Activated T-helper 1 cell treated with anti-CD3 and anti-CD28 coated beads, Interleukin-2, amount 50 U/mL, for 16 hours (primary cell): ENCODE data around the gene ZNF212.

Experiments used
- DNase-seq, 2 donors: peaks; one replicate each; pipeline ENCODE4 v3.0.0-alpha.2; 2020; ENCODE audit warnings: low read depth in 1 of 2, low spot score in 1 of 2

Gene ZNF212

GRCh38 chr7:149284850-149285585 is 45.6 kb downstream of the ZNF212 start:
- peak; percentile 96 to 98 for DNase-seq

DNA sequence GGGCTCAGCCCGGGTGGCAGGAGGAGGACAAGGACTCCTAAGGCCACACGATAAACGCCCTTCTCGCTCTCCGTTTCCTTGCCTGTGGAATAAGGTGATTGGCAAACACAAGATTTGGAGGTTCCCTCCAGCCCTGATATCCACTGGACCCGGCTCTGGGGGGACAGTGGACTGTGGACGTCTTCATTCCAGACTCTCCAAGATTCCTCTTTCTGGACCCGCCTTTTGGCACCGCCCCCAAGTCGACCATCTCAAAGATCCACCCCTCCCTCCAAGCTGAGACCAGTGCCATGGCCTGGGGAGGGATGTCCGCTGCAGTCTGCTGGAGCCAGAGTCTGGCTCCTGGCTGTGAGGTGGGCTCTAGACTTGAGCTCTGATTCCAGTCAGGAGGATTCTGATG is 46.2 kb downstream of the ZNF212 start:
- no peak for DNase-seq

DNA sequence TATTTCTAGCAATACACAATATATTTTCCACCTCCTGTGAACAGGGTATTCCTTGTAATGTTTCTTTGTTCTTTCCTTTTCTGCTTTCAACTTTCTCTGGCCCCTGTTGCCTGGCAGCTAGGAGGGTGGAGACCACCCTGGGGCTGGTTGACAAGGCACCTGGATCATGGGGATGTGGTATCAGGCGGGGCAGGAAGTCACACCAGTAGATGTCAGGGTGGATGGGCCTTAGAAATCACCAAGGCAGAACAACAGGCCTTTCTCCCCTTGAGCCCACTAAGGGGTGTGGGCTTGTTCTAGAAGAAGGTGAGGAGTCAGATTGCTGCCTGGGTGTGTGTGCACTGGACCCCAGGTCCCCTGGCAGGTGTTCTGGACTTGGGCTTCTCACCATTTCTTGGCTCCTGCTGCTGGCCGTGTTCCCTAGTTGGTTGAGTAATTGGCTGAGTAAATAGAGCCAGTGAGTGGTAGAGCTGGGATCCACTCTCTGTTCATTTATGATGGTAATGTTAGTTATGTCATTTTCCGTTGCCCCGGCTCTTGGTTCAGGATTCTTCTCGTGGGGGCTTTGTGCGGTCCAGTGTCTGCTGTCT is 47.5 kb downstream of the ZNF212 start:
- no peak for DNase-seq

DNA sequence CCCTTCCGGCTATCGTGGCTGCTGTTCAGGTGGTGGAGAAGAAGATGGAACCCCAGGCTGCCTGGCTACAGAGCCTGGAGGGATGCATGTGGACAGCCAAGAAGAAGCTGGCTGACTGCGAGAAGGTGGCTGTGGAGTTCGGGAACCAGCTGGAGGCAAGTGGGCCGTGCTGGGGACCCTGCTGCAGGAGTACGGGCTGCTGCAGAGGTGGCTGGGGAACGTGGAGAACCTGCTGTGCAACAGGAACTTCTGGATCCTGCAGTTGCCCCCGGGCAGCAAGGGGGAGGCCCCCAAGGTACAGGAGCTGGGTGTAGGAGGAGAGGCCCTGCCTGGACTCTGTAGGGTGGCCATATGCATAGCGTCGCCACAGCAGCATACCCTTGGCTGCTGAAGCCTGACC is 48.2 kb downstream of the ZNF212 start:
- no peak for DNase-seq

DNA sequence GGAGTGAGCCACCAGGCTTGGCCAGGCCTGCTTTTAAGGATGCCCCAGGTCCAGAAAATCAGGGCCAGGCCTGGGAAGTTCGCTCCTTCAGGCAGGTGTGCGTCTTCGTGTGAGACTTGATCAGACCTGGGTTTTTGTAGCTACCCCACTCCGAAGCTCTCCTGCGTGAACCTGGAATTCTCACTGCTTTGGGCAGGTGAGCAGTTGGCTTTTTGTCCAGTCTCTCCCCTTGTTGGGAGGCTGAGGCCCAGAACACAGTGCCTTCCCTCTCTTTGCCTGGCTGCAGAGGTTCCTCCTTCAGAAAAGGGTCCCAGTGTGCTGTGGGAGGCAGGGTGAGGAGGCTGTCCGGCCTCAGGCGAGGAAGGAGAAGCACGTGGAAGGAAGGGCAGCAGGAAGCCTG is 49.8 kb downstream of the ZNF212 start:
- no peak for DNase-seq

GRCh38 chr7:149289856-149290255 is 50.4 kb downstream of the ZNF212 start:
- no peak for DNase-seq

GRCh38 chr7:149291036-149291780 is 51.8 kb downstream of the ZNF212 start:
- no peak for DNase-seq

DNA sequence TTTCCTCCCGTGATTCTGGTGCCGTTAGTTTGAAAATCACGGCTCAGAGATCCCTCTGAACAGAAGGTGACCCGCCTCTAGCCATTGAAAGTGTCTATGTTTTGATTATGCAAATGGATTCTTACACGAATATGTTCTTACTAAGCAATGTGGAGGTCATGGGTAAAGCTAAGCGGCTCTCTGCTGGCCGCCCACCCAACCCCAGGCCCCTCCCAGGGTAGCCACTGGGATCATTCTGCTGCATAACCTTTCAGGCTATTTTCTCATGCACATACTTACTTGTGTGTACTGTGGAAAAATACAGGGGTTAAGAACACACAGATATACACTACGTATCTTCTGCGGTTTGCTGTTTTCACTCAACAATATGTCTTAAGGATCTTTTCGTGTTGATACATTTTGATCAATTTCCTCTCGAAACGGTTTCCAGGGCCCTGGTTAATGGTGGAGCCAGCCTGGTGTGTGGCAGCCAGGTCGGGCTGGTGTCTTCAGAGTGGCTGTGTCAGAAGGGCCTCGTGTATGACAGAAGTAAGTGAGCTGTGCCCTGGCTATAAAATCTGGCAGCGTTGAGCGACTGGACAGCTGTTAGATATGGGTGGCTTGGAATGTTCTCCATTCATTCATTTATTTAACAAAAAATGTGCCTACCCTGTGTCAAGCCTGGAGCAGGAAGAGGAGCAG is 52.5 kb downstream of the ZNF212 start:
- no peak for DNase-seq

DNA sequence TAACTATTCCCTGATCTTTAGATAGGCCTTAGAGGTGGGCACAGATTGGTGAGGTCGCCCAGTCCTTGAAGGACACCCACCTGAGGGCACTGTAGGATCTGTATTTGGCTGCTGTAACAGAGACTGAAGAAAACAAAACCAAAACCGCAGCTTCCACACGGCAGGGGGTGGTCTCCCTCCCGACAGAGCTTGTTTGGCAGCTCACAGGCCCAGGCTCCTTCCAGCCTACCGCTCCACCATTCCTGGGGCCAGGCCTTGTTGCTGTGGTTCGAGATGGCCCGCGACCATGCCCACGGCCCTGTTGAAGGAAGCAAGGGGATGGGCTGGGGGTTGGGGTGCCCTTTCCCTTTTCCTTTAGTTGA is 53.0 kb downstream of the ZNF212 start:
- DNase-seq, result no peak

DNA sequence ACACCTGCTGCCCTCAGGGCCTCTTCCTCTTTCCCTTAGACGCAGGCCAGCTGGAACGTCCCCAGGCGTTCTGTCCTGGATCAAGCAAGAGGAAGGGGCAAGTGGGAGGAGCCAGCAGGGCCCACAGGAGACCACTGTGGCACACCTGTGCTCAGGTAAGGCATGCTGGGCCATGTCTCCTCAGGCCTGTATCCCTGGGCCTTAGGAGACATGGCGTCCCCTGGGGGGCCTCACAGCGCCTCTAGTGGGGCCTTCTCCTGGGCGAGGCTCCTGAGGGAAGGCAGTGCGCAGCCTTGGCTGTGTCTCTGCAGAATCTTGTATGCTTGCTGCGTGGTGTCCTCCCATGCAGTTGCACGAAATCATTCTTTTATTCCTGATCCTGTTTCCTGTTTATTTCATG is 53.9 kb downstream of the ZNF212 start:
- no peak for DNase-seq

GRCh38 chr7:149293946-149294633 is 54.6 kb downstream of the ZNF212 start:
- no peak for DNase-seq

GRCh38 chr7:149294634-149295480 is 55.4 kb downstream of the ZNF212 start:
- DNase-seq, result no peak

- DNase-seq, result no peak
These were observed 56.0 kb downstream of the ZNF212 start for GRCh38 chr7:149295481-149295850.

DNA sequence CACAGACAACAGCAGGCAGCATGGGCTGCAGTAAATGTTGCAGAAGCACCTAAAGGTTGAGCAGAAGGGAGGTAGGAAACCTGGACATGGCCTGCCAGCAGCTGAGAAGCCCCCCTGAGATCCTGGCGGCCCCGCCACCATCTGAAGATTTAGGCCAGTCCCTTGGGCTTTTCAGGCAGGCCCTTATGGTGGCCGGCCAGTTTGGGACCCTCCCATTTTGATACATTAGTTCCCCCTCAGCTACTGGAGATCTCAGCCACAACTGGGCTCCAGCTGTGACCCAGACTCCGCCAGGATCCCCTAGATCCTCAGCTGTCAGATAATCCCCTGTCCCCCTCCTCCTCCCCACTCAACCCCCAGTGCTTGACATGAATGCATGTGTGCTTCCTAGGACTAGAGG is 56.9 kb downstream of the ZNF212 start:
- no peak for DNase-seq

DNA sequence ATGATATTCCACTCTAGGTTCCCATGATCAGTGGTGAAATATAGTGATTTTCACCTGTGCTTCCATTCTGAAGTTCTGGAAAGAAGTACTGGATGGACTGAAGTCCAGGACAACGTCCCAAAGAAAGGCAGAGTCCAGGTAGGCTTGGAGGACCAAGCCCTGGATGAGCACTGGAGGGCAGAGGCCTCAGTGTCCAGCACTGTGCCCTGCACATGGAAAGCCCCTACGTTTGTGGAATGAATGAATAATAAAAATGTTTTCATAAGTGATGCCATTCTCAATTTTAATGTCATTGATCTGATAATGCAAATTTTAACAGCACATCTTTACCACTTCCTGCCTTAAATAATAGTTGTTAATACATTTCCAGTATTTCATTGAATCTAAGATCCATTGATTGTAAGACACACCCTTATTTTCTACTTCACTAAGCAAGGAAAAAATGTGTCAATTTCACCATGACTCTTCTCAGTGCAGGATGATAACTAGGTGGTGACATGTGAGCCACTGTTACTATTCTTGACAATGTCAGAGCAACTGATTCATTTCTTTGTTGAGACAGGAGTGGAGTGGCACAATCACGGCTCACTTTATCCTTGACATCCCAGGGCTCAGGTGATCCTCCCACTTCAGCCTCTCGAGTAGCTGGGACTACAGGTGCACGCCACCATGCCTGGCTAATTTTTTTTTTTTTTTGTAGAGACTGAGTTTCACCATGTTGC is 57.7 kb downstream of the ZNF212 start:
- DNase-seq, result no peak

- DNase-seq, result no peak
These were observed 61.3 kb downstream of the ZNF212 start for GRCh38 chr7:149300620-149301285.

GRCh38 chr7:149302222-149302621 is 62.8 kb downstream of the ZNF212 start:
- no peak for DNase-seq

- no peak for DNase-seq
These were observed 63.4 kb downstream of the ZNF212 start for GRCh38 chr7:149302865-149303264.

- no peak for DNase-seq
These were observed 64.6 kb downstream of the ZNF212 start for GRCh38 chr7:149304006-149304405.
